GM20431 (cell line): ENCODE data around the gene ASTN2.

Source experiments
- in situ Hi-C: fragments of 300-500 bp; cut with MseI, MboI; formaldehyde crosslinking; loops from one replicate; pipeline ENCODE4 v1.15.0; 2020; ENCODE audit warnings: low sequenced_read_pairs; ENCODE audit not compliant: unreplicated experiment

The ASTN2 gene

GRCh38 chr9:117044241-117044640, 370.6 kb downstream of the ASTN2 start:
- in situ Hi-C loops = no loop called here

GRCh38 chr9:117043159-117043558, 371.7 kb downstream of the ASTN2 start:
- in situ Hi-C loops = no loop called here

- in situ Hi-C loops = no loop called here
Observed at GRCh38 chr9:117035546-117035945, 379.3 kb downstream of the ASTN2 start.

GRCh38 chr9:117034866-117035265, 380.0 kb downstream of the ASTN2 start:
- in situ Hi-C loops = no loop called here

- in situ Hi-C loops = no loop called here
Observed at GRCh38 chr9:117030254-117030768, 384.5 kb downstream of the ASTN2 start.

- in situ Hi-C loops = no loop called here
Observed at GRCh38 chr9:117029341-117029740, 385.5 kb downstream of the ASTN2 start.

GRCh38 chr9:117028103-117028858, 386.6 kb downstream of the ASTN2 start:
- in situ Hi-C loops = no loop called here

GRCh38 chr9:117021906-117022305, 393.0 kb downstream of the ASTN2 start:
- in situ Hi-C loops = no loop called here

GRCh38 chr9:117018966-117019617, 395.8 kb downstream of the ASTN2 start:
- in situ Hi-C loops = no loop called here

- in situ Hi-C loops = no loop called here
Observed at GRCh38 chr9:117017414-117017985, 397.4 kb downstream of the ASTN2 start.

- in situ Hi-C loops = no loop called here
Observed at GRCh38 chr9:117014061-117014460, 400.8 kb downstream of the ASTN2 start.

- in situ Hi-C loops = no loop called here
Observed at GRCh38 chr9:117013440-117013995, 401.3 kb downstream of the ASTN2 start.

- in situ Hi-C loops = no loop called here
Observed at GRCh38 chr9:117010061-117010460, 404.8 kb downstream of the ASTN2 start.

- in situ Hi-C loops = no loop called here
Observed at GRCh38 chr9:117008876-117009275, 406.0 kb downstream of the ASTN2 start.

- in situ Hi-C loops = no loop called here
Observed at GRCh38 chr9:117008461-117008860, 406.4 kb downstream of the ASTN2 start.

GRCh38 chr9:117002686-117003085, 412.2 kb downstream of the ASTN2 start:
- in situ Hi-C loops = no loop called here

GRCh38 chr9:117000834-117001233, 414.0 kb downstream of the ASTN2 start:
- in situ Hi-C loops = no loop called here

- in situ Hi-C loops = no loop called here
Observed at GRCh38 chr9:117000196-117000723, 414.6 kb downstream of the ASTN2 start.

- in situ Hi-C loops = no loop called here
Observed at GRCh38 chr9:116998305-116998704, 416.6 kb downstream of the ASTN2 start.

GRCh38 chr9:116992865-116993264, 422.0 kb downstream of the ASTN2 start:
- in situ Hi-C loops = no loop called here

GRCh38 chr9:116991051-116991450, 423.8 kb downstream of the ASTN2 start:
- in situ Hi-C loops = no loop called here
